ENCODE results near the gene ZNF516.

Gene ZNF516

DNA sequence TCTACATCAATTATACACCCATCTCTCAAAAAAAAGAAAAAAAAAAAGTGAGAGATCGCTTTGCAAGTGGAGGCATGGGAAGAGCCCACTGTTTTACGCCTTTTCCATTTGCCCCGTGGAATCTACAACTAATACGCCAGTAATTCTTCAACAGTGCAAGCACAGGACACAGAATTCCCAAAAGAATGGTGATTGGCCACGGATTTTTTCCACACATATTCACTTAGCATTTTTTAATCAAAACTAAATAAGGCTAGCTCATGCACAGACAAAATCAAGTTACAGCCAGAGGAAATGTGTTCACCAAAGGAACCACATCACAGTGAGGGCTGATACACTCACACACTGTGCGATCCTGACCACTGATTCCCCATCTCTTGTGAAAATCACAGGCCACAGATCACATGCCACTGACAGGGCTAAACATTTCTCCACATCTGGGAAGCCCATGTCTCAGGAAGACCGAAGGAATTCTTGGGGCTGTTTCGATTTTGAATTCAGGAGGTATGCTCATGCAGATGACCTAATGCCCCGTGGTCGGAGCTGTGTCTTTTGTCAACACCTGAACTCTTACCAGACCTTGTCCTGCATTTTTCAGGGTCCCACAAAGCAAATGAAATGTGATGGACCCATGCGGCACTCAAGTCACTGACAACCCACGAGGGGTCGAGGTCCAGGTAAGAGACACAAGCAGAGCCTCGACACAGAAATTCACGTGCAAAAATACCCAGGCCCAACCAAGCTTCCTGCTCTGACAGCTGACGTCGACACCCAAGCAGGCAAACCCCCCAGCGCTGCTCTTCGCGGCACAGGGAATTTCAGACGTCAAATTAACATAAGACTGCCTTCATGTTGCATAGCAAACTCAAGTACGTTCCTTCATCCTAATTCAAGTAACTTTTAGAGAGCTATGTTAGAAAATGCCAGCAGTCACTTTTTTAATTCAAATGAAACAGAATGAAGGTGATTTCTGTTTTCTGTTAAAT, 69.6 kb downstream of the ZNF516 start:
- no peak overlapping the region for H3K4me3 ChIP-seq (ENCODE audit: low read length)
- TF ChIP-seq, protein P1, sequence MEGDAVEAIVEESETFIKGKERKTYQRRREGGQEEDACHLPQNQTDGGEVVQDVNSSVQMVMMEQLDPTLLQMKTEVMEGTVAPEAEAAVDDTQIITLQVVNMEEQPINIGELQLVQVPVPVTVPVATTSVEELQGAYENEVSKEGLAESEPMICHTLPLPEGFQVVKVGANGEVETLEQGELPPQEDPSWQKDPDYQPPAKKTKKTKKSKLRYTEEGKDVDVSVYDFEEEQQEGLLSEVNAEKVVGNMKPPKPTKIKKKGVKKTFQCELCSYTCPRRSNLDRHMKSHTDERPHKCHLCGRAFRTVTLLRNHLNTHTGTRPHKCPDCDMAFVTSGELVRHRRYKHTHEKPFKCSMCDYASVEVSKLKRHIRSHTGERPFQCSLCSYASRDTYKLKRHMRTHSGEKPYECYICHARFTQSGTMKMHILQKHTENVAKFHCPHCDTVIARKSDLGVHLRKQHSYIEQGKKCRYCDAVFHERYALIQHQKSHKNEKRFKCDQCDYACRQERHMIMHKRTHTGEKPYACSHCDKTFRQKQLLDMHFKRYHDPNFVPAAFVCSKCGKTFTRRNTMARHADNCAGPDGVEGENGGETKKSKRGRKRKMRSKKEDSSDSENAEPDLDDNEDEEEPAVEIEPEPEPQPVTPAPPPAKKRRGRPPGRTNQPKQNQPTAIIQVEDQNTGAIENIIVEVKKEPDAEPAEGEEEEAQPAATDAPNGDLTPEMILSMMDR (conservative IDR thresholded peaks at IDR 0.05; ENCODE audit: low read length) = no peak
- peak; percentile 83 for DNase-seq (ENCODE audit: low read depth)

DNA sequence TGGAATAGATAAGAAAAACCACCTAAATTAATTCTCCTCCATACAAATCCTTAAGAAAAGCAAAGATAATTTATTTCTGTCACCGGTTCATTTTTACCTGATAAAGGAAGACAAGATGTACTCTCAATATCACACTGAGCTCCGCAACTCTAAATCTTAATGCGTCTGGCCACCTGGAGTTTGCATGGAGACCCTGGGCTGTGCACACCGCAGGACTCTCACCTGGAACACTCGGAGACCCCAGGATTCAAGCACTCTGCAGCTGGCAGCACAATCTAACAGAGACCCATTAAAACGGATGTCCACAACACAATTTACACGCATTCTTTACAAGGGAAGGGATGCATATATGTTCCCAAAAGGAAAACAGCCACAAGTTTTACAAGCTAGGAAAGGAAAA, 72.2 kb downstream of the ZNF516 start:
- TF ChIP-seq, protein P1 (conservative IDR thresholded peaks at IDR 0.05; ENCODE audit: low read length) = no peak
- H3K4me3 ChIP-seq (ENCODE audit: low read length) = no peak overlapping the region
- no peak for DNase-seq (ENCODE audit: low read depth)

DNA sequence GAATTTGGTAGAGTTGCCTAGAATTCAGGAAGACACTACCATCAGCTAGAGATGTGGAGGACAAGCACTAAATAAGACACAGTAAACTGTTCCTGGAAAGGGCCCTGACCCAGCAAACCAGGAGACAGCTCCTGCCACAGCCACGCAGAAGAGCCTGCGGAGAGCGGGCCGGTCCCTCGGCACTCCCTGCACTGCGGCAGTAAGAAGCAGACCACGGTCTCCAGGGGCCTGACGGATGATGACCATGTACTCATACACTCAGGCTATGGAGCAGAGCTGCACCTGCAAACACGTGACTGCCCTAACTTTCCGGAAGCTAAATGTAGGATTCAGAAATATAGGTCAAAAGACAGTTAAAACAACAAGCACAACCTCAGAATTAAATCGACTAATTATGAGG, 72.9 kb downstream of the ZNF516 start:
- H3K4me3 ChIP-seq (ENCODE audit: low read length) = no peak overlapping the region
- no peak for DNase-seq (ENCODE audit: low read depth)
- TF ChIP-seq, protein P1 (conservative IDR thresholded peaks at IDR 0.05; ENCODE audit: low read length) = no peak

DNA sequence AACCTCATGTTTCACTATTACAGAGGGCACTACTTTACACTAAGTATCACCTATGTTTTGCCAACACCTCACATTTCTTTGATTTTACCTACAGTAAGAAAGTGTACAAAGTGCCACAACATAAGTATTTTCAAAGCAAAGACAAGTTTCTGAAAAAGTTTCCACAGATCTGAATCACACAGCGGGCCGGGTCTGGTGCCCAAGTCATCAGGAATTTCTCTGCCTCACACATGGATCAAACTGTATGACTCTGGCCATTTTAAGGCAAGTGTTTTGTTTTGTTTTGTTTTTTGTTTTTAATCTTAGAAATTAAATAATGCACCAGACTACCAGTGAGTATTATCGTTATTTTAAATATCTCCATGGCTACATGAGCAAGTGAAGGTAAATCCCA, 73.4 kb downstream of the ZNF516 start:
- DNase-seq (ENCODE audit: low read depth) = no peak
- TF ChIP-seq, protein P1 (conservative IDR thresholded peaks at IDR 0.05; ENCODE audit: low read length) = no peak
- H3K4me3 ChIP-seq (ENCODE audit: low read length) = no peak overlapping the region

DNA sequence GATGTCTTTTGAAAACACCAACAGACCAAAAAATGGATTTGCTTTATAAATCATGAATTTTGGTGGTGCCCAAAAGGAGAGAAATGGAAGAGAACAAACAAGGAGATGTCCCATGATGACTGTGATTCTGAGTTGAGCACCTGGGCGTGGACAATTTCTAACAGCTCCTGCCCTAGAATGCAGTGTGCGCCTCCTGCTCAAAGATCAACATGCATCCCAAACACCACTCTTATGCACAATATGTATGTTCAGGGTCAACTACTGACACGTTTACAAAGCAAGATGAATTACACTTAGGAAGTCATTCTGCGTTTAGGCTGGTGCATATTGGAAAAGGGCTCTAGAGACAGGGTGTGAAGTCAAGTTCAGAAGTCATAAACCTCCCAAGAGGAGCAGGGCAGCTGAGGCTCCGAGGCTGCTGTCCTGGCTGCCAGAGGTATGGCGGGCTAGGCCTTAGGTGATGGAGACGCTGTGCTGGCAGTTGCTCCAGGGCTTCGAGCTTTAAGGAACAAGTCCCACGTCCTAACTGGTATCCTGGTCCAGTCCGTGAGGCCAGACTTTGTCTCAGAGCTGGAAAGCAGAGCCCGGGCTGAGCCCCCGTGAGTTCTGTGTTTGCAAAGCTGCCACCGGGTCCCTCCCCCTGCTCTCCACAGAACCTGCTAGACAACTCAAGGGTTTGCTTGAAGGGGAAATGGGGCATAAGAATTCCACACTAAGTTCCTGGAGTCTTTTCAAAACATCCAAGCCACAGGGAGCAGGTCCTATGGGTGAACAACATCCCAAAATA, 74.0 kb downstream of the ZNF516 start:
- H3K4me3 ChIP-seq (ENCODE audit: low read length) = no peak overlapping the region
- no peak for DNase-seq (ENCODE audit: low read depth)
- TF ChIP-seq, protein P1 (conservative IDR thresholded peaks at IDR 0.05; ENCODE audit: low read length) = no peak

DNA sequence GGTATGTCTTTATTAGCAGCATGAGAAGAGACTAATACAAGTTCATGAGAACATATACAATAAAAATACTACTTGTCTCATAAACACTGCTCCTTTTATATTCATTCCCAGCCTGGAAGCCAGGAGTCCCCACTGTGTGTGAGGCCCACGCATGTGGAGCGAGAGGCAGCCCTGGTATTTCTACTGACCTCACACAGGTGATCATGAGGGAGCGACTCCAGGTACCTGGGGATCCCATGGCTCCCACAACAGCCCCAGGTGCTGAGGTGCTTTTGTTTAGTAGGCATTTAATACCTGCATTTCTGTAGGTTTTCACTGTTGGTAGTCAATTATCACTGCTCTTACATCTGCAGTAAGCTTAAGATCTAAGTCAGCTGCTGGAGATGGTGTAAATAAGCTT, 75.2 kb downstream of the ZNF516 start:
- TF ChIP-seq, protein P1 (conservative IDR thresholded peaks at IDR 0.05; ENCODE audit: low read length) = no peak
- no peak overlapping the region for H3K4me3 ChIP-seq (ENCODE audit: low read length)
- no peak for DNase-seq (ENCODE audit: low read depth)
